WTC11 (cell line): ENCODE results near the gene ABCA13. TPM values are rescaled to one million over a fixed set of nuclear protein-coding genes. Genes with fewer than 3 reads are reported as not detected.

Experiments
- ATAC-seq: fragments of 200-7000 bp; cut with Tn5 transposase; 2 replicates; pipeline ENCODE4 v1.10.0; 2021; ENCODE audit warnings: mild to moderate bottlenecking, moderate library complexity
- CTCF ChIA-PET: fragments of 300-600 bp; sonication (Branson Sonifier 250); formaldehyde crosslinking; loops from one replicate; lab custom pipeline; 2021; ENCODE audit warnings: antibody characterized with exemption; lab: Charles Lee
- POLR2A ChIA-PET: fragments of 350-600 bp; sonication (Branson Sonifier 250); formaldehyde crosslinking; loops from one replicate; lab custom pipeline; 2021; ENCODE audit warnings: antibody characterized with exemption; lab: Charles Lee
- DNase-seq: peaks from one replicate; pipeline ENCODE4 v3.0.0; 2021; ENCODE audit warnings: low spot score
- H3K27ac Mint-ChIP-seq: 2 replicates; pipeline ENCODE4 v1.8.0; 2021; ENCODE audit warnings: mixed read lengths
- H3K27me3 Mint-ChIP-seq: 2 replicates; pipeline ENCODE4 v1.8.0; 2021; ENCODE audit warnings: low read depth, mild to moderate bottlenecking, moderate library complexity, mixed read lengths
- H3K36me3 Mint-ChIP-seq: 2 replicates; pipeline ENCODE4 v1.8.0; 2021; ENCODE audit warnings: mixed read lengths
- H3K4me1 Mint-ChIP-seq: 2 replicates; pipeline ENCODE4 v1.8.0; 2022; ENCODE audit warnings: mixed read lengths
- H3K4me3 Mint-ChIP-seq: 2 replicates; pipeline ENCODE4 v1.8.0; 2021; ENCODE audit warnings: mild to moderate bottlenecking, moderate library complexity, mixed read lengths
- H3K9me3 Mint-ChIP-seq: 2 replicates; pipeline ENCODE4 v1.8.0; 2021; ENCODE audit warnings: mixed read lengths
- AFF4 ChIP-seq: sonication (generic); formaldehyde crosslinking; IDR thresholded peaks from 2 replicates; pipeline ENCODE4 v1.8.1; 2023; ENCODE audit warnings: mild to moderate bottlenecking, missing genetic modification reagents, borderline replicate concordance
- ARID4B ChIP-seq: sonication (generic); formaldehyde crosslinking; IDR thresholded peaks from 2 replicates; pipeline ENCODE4 v1.8.0; 2023; ENCODE audit warnings: missing genetic modification reagents, mild to moderate bottlenecking, borderline replicate concordance
- ATF1 ChIP-seq: sonication (generic); formaldehyde crosslinking; IDR thresholded peaks from 2 replicates; pipeline ENCODE4 v1.8.1; 2023; ENCODE audit warnings: mild to moderate bottlenecking, moderate library complexity, missing genetic modification reagents
- ATF2 ChIP-seq: sonication (generic); formaldehyde crosslinking; IDR thresholded peaks from 2 replicates; pipeline ENCODE4 v1.8.1; 2022; ENCODE audit warnings: low read depth, missing genetic modification reagents, borderline replicate concordance
- ATF3 ChIP-seq: sonication (generic); formaldehyde crosslinking; conservative IDR thresholded peaks from 2 replicates; pipeline ENCODE4 v1.8.1; 2022; ENCODE audit warnings: mild to moderate bottlenecking, missing genetic modification reagents
- CBFB ChIP-seq: sonication (generic); formaldehyde crosslinking; IDR thresholded peaks from 2 replicates; pipeline ENCODE4 v1.8.1; 2022; ENCODE audit warnings: mild to moderate bottlenecking, low read depth, missing genetic modification reagents
- CTCF ChIP-seq: fragments of 200-600 bp; IDR thresholded peaks from 2 replicates; pipeline ENCODE4 v1.8.0; 2022; ENCODE audit warnings: antibody characterized with exemption
- ERG ChIP-seq: fragments of 250-450 bp; sonication (Bioruptor Pico); IDR thresholded peaks from 2 replicates; pipeline ENCODE4 v1.8.0; 2021; ENCODE audit warnings: mild to moderate bottlenecking
- GABPB1 ChIP-seq: sonication (generic); formaldehyde crosslinking; IDR thresholded peaks from 2 replicates; pipeline ENCODE4 v1.8.1; 2023; ENCODE audit warnings: mild to moderate bottlenecking, missing genetic modification reagents
- GRHL2 ChIP-seq: fragments of 250-450 bp; sonication (Bioruptor Pico); IDR thresholded peaks from 2 replicates; pipeline ENCODE4 v1.8.0; 2022; ENCODE audit warnings: mild to moderate bottlenecking, moderate library complexity; ENCODE audit not compliant: insufficient replicate concordance, severe bottlenecking
- IRF1 ChIP-seq: sonication (generic); formaldehyde crosslinking; IDR thresholded peaks from 2 replicates; pipeline ENCODE4 v1.8.0; 2023; ENCODE audit warnings: missing genetic modification reagents
- MAX ChIP-seq: sonication (generic); formaldehyde crosslinking; IDR thresholded peaks from 2 replicates; pipeline ENCODE4 v1.8.0; 2022; ENCODE audit warnings: mild to moderate bottlenecking, missing genetic modification reagents
- MXD4 ChIP-seq: fragments of 250-450 bp; sonication (Bioruptor Pico); IDR thresholded peaks from 2 replicates; pipeline ENCODE4 v1.8.0; 2021; ENCODE audit warnings: mild to moderate bottlenecking, moderate library complexity, borderline replicate concordance
- NFE2L1 ChIP-seq: sonication (generic); formaldehyde crosslinking; IDR thresholded peaks from 2 replicates; pipeline ENCODE4 v1.8.1; 2023; ENCODE audit warnings: missing genetic modification reagents
- NFYB ChIP-seq: sonication (generic); formaldehyde crosslinking; conservative IDR thresholded peaks from 2 replicates; pipeline ENCODE4 v1.8.0; 2022; ENCODE audit warnings: low read depth, missing genetic modification reagents
- NR3C1 ChIP-seq: sonication (generic); formaldehyde crosslinking; conservative IDR thresholded peaks from 2 replicates; pipeline ENCODE4 v1.8.1; 2023; ENCODE audit warnings: low read depth, mild to moderate bottlenecking, missing genetic modification reagents
- RORB ChIP-seq: fragments of 250-450 bp; sonication (Bioruptor Pico); IDR thresholded peaks from 2 replicates; pipeline ENCODE4 v1.9.0; 2021; ENCODE audit warnings: mild to moderate bottlenecking
- SMAD3 ChIP-seq: sonication (generic); formaldehyde crosslinking; IDR thresholded peaks from 2 replicates; pipeline ENCODE4 v1.8.0; 2022; ENCODE audit warnings: missing genetic modification reagents, mild to moderate bottlenecking, borderline replicate concordance
- SOX15 ChIP-seq: fragments of 250-450 bp; sonication (Bioruptor Pico); IDR thresholded peaks from 2 replicates; pipeline ENCODE4 v1.9.0; 2021; ENCODE audit warnings: mild to moderate bottlenecking
- TCF7 ChIP-seq: sonication (generic); formaldehyde crosslinking; IDR thresholded peaks from 2 replicates; pipeline ENCODE4 v1.8.0; 2022; ENCODE audit warnings: mild to moderate bottlenecking, low read depth, missing genetic modification reagents, moderate library complexity
- ZNF396 ChIP-seq: fragments of 250-450 bp; sonication (Bioruptor Pico); IDR thresholded peaks from 2 replicates; pipeline ENCODE4 v1.8.0; 2021; ENCODE audit warnings: mild to moderate bottlenecking, moderate library complexity, borderline replicate concordance
- total RNA-seq: library from RNA; stranded (reverse); gene quantifications from 3 replicates; pipeline ENCODE4 v1.2.3, GENCODE V29; 2021

ABCA13 gene
- total RNA-seq, 1 experiment from 2014 or later = 0.04 TPM

- TF ChIP-seq CBFB (CRISPR knock-in tag) = no peak
- TF ChIP-seq GABPB1 (CRISPR knock-in tag) = no peak
- TF ChIP-seq MXD4 (CRISPR knock-in tag) = no peak
- no peak for TF ChIP-seq SOX15 (CRISPR knock-in tag)
- TF ChIP-seq MAX (CRISPR knock-in tag) = no peak
- TF ChIP-seq SMAD3 (CRISPR knock-in tag) = no peak
- no peak for TF ChIP-seq NFYB (CRISPR knock-in tag)
- no peak for TF ChIP-seq ATF2 (CRISPR knock-in tag)
- no peak for TF ChIP-seq ARID4B
- no peak for TF ChIP-seq ATF3 (CRISPR knock-in tag)
- no peak for TF ChIP-seq ATF1 (CRISPR knock-in tag)
- no peak for TF ChIP-seq IRF1
- POLR2A ChIA-PET = no interaction called here
- Mint-ChIP-seq H3K36me3 (peaks cover 18% of the 10 kb centered on the region), H3K4me1 (no peaks in the 10 kb centered on the region), H3K4me3 (no peak overlapping the region), H3K27ac (no peak overlapping the region), H3K9me3 (peaks cover 34% of the 10 kb centered on the region), H3K27me3 (no peaks in the 10 kb centered on the region; the same call in 1 of the 2 replicates)
- ATAC-seq (no peak), DNase-seq (no peak)
- CTCF ChIA-PET = interaction anchor here (0.6 kb wide), 1 partner anchor 14 kb away, joined by 3 read pairs; no protein-coding TSS in a partner anchor
Observed at GRCh38 chr7:48237354-48237753, 66.1 kb downstream of the ABCA13 start.

- Mint-ChIP-seq H3K9me3 (peaks cover 9% of the 10 kb centered on the region), H3K27me3 (no peaks in the 10 kb centered on the region), H3K27ac (no peak overlapping the region), H3K4me1 (no peaks in the 10 kb centered on the region), H3K4me3 (no peak overlapping the region), H3K36me3 (peaks cover under 1% of the 10 kb centered on the region)
- ATAC-seq = no peak
- ChIA-PET CTCF (no interaction called here), POLR2A (no interaction called here)
- DNase-seq = no peak
- TF ChIP-seq NR3C1 (CRISPR knock-in tag) = no peak
- TF ChIP-seq AFF4 (CRISPR knock-in tag) = no peak
- no peak for TF ChIP-seq ERG (CRISPR knock-in tag)
- no peak for TF ChIP-seq GRHL2
- TF ChIP-seq NFE2L1 (CRISPR knock-in tag) = no peak
- TF ChIP-seq CTCF = no peak
- TF ChIP-seq RORB (CRISPR knock-in tag) = no peak
- no peak for TF ChIP-seq ZNF396 (CRISPR knock-in tag)
- TF ChIP-seq TCF7 (CRISPR knock-in tag) = no peak
Observed at GRCh38 chr7:48242846-48243245, 71.6 kb downstream of the ABCA13 start.
